ENCODE measurements around the gene CDK6.

Gene CDK6

DNA sequence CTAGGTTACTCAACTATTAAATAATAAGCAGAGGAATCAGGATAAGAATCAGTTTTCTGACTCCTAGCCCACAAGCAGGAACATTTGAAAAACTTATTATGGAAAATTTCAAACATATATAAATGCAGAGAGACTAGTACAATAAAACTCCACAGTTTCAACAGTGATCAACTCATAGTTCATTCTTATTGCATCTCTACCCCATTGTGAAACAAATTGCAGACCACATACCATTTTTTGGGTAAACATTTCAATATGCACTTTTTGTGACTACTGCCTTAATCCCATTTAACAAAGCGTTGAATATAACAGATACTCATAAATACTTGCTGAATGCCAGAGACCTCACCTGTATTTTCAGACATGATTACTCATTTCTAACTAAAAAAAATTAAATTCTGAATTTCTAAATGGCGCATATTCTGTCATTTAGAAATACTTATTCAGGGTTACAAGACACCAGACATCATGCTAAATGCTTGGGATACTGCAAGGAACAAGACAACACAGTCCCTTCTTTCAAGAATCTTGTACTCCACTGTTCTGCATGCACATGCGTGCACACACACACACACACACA lies 11.4 kb downstream of the CDK6 start:
- DNase-seq, result no peak

DNA sequence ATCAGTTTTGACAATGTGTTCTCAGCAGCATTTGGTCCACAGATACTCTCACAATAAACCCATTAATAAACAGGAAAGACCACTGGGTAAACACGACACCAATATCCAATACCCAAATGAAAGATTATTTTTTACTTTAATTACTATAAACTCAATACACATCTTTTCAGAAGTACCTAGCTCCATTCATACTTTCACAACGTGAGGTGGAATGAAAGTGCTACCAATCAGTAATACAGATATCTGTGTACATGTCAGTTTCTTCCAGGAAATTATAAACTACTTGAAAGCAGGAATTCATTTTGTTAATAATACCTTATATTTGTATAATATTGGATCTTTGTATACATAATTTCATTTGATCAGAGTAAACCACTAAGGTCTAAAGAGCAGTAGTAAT lies 11.9 kb downstream of the CDK6 start:
- no peak for DNase-seq

- DNase-seq, result no peak
Observed at GRCh38 chr7:92823042-92823441, 13.3 kb downstream of the CDK6 start.

DNA sequence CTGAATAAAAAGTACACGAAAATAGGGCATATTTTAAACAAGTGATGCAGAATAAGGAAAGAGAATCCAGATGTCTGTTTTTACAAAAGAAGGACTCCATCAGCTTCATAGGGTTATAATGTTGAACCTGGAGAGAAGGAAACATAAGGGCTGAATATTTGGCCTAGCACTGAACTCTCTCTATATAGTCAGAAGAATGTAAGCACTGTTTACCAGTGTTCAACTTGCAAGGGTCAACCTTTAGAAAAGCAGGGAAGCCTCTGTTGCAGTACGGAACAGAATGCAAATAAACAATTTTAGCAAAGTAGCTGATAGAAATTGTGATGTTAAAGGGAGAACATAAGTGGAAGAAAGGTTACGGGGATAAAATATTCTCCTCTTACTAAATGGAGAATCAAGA lies 16.2 kb downstream of the CDK6 start:
- DNase-seq, result no peak

DNA sequence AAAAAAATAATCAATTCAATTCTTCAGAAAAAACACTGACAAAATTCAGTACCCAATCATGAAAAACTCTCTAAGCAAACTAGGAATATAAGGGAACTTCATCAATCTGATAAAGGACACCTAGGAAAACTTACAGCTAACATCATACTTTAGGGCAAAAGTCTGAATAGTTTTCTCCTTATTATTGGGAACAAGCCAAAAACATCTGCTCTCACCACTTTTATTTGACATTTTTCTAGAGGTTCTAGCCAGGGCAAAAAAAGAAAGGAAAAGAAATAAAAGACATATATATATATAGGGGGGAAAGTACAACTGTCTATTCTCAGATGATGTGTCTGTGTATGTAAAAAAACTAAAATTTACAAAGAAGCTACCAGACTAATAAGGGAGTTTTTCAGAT lies 19.0 kb downstream of the CDK6 start:
- DNase-seq, result no peak

DNA sequence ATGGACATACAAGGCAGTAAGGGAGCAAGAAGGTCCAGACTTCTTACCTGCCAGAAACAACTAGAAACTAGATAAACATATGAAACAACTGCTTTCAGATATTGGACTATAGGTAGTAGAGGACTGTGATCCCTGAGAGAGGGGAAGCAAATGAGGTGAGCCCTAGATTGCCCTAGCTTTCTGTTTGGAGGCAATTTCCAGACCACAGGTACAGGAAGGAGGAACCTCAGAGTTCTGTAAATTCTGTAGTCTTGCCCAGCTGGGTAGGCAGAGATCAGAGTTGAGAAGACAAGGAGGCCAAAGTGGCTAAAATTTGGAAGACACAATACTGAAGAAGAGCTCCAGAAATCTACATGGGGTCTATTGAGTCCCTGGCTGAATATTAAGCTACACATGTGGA lies 21.0 kb downstream of the CDK6 start:
- no peak for DNase-seq

DNA sequence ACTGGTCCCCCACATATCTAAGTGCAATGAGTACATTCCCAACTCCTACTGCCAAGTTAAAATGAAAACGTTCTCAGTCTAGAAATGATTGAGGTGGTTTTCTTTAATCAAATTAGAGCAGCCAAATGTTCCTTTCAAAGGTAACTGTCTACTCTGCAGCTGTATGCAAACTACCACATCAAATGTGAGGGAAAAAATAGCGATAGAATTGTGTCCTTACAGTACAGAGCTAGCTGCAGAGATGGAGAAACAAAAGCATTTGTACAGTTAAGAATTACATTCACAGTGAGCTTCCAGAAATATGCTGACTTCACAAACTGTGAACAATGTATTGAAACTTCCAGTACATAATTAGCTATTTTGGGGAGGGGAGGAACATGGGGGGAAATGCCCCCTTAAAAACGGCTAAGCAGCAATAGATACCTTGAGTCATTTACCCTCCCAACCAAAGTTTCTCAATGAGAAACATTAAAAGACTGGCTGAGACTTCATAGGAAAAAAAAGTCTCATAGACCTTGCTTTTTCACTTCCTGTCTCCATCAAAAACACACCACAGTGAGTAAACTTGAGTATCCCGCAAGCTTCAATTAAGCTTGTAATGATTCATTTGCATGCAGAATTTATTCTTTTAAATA lies 22.9 kb downstream of the CDK6 start:
- DNase-seq, result no peak

GRCh38 chr7:92811158-92811557 lies 25.2 kb downstream of the CDK6 start:
- no peak for DNase-seq

- DNase-seq, result peak; percentile 21
Observed at GRCh38 chr7:92809760-92810573, 26.4 kb downstream of the CDK6 start.

DNA sequence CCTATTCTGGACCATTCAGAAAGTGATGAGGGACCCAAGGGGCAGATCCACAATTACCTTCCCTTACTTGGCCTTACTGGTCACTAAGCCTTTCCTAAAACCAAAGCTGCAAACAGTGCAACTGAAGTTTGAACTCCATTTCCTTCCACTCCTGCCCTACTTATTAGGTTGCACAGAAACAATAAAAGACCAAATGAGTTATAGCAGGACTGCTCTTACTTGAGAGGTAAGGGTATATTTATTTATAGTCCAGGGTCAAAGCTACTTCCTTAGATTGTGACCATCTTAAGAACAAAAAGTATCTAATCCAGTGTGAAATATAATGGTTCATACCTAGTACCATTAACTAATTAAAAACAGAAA lies 27.0 kb downstream of the CDK6 start:
- no peak for DNase-seq

DNA sequence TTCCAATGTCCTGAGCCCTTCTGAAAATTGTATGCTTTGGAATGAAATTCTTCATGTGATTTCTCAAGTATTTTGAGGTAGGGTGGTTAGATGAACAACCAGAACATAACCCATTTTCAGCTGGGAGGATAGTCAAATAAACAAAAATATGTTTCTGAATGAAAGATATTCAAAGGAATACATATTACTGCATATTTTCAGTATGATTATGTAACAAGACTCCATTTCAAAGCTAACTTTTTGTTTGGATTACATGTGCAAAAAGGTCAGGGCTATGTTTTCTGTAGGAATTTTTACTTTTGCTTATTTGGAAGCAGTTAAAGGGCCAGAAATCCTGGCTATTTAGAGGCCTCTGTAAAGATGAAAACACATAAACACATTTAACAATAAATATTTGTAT lies 27.7 kb downstream of the CDK6 start:
- DNase-seq, result no peak

GRCh38 chr7:92808006-92808405 lies 28.4 kb downstream of the CDK6 start:
- DNase-seq, result no peak

DNA sequence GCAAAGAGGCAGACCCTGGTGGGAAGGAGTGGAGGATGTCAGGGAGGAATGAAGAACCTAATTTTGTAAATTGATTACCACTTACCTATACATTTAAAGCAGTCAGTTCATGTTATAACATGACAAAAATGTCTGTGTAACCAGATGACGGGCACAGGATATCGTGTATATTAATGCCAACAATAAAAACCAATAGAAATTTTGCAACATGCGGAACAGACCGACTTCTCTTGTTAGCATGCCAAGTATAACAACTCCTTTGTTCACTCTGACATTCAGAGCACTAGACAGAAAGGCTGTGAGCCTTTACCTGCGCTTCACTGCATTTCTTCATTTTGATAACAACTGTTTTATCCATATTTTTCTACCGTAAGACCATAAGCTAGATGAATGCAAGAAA lies 29.9 kb downstream of the CDK6 start:
- no peak for DNase-seq

DNA sequence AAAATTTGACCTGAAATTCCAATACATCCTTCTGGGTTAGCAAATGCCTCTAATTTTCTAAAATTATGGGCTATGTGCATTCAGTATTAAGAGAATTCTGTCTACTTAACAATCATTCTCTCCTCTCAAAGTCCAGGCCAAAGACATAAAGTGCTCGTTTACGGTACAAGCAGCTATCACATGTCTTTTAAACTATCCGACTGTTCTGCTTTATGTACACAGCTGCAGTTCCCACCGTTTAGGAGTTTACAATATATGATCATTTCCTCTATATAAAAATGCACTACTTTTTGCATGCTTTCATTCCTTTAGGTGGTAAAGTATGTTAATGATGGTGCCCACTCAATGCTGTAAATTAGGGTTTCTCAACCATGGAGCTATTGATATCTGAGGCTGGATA lies 34.0 kb downstream of the CDK6 start:
- no peak for DNase-seq

DNA sequence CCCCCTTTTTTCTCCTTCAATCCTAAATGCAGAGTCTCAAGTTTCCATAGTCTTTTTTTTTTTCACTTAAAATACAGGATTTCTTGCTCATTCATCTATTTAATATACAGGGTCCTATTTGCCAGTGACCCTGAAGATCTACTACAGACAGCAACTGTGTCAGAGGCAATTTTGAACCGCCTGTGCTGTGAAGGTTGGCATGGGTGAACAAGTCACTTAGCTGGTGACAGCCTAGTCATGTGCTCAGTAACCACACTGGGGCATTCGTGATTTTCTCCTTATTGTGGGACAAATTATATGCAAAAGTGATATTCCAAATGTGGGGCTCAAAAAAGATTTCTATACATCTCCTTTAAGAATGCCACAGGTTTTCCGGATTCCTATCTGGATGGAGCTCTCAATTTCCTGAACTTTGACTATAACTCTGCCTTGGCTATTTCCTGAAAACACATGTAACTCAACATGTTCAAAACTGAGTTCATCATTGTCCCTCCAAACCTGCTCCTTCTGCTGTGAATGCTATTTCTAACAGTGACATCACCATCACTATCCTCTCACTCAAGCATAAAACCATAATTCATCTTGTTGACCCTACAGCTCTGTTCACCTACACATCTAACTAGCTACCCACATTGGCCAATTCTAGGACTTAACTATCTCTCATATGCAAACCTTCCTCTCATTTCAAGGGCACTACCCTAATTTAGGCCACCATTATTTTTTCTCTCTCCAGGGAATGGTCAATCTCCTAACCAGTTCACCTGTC lies 36.7 kb downstream of the CDK6 start:
- DNase-seq, result no peak

DNA sequence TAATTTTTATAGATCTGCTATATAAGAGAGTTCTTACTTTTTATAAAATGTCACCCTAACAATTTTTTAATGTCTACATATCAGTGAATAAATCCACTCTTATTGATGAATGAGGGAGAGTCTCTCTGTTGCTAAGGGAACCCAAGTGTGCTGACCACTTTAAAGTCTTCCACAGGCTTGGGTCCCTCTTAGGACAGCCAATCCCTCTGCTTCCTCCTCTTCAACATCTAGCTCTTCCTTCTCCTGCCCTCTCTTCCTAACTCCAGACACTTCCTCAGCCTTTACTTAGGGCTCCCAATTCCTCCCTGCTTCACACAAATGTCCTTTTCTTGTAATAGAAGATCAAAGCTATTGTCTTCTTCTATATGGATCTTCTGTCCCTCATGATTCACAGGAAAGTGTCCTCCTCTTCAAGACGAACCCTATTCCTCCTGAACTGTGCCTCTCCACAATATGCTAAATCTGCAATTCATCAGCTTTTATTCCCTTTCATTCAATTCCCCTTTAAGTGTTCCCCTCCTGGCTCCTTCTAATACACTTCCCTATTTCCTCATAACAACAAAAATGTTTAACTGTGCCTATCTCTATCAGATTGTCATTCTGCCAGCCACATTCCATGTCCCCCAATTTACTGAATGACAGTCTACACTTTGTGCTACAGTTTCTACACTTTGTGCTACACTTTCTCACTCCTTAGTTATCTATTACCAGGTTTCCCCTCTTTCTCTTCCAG lies 37.7 kb downstream of the CDK6 start:
- no peak for DNase-seq

- DNase-seq, result no peak
Observed at GRCh38 chr7:92797693-92798092, 38.7 kb downstream of the CDK6 start.

GRCh38 chr7:92797284-92797683 lies 39.1 kb downstream of the CDK6 start:
- DNase-seq, result no peak

DNA sequence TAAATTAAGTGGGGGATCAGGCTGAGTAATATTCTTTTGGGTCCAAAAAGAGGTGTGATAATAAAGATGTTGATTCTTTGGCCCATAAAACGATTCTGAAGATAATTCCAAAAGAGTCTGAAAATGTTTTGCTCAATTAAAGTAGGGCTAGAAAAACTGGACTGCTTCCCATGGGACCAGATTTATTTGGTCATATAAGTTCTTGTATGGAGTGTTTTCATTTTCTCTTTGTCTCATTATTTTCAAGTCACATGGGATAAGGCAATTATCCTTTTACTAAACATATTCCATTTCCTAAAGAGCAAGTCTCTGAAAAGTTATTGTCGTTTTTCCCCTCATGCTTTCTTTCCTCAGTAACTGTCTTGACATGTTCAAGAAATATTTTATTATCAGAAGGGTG lies 41.5 kb downstream of the CDK6 start:
- DNase-seq, result no peak

DNA sequence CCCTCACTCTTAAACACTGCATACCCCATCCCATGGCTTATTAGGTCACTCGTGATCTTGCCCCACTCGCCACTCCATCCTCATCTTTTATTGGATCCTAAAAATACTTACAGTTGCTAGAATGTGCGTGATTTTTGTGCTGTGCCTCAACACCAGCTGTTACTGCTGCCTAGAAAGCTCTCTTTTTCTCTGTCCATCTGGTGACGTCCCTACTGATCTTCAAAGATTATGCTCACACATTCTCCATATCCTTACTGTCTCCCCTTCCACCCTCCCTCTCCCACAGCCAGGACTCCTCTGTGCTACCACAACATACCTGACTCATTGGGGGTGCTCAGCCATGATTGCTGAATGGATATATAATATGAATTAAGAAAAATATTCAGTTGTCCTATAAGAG lies 42.0 kb downstream of the CDK6 start:
- DNase-seq, result no peak

DNA sequence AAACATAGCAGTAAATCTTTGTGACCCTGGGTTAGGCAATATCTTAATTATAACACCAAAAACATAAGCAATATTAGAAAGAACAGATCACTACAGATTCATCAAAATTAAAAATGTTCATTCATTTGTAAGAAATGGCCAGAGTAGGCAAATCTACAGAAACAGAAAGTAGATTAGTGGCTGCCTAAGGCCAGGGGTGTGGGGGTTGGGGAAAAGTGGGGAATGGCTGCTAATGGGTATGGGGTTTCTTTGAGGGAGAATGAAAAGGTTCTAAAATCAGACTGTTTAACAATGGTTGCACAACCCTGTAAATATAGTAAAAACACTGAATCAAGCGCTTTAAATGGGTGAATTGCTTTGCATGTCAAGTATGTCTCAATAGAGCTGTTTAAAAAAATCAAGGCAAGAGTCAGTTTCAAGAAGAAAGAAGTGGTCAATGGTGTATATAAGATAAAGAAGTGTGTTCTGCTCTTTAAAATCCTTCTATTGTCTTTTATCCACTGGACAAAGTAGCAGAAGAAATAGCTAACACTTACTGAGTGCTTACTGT lies 42.6 kb downstream of the CDK6 start:
- DNase-seq, result no peak

GRCh38 chr7:92790992-92791391 lies 45.4 kb downstream of the CDK6 start:
- no peak for DNase-seq

Data from NCI-H2171 (cell line).